ENCODE results near the gene SMYD2. TPM values are rescaled to one million over a fixed set of nuclear protein-coding genes. Genes with fewer than 3 reads are reported as not detected.

Gene SMYD2
- total RNA-seq, 2 experiments from 2014 or later = 17.1 to 17.6 TPM

DNA sequence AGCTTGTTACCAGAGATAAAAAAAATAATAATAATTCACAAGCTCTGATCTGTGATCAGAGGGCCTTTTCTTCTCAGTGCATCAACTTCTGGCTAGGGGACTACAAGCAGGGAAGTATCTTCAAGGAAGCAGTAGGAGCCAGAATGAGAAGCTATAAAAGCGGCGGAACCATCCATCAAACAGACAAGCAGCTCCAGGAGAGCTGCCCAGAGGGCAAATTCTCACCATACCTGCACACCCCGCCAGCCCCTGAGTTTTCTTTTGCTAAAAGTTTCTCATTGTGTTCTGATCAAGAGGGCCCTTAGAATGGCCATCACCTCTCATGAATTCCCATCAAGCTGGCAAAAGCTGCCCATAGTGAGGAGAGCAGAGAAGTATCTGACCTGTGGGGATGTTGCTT is 99.4 kb downstream of the SMYD2 start:
- H3K4me3 Mint-ChIP-seq = no peak overlapping the region
- intact Hi-C loops (cut with DNase I, micrococcal nuclease) = no loop called here
- Histone ChIP-seq H3K27me3 (ENCODE audit: control insufficient read depth in 1 of 2, insufficient read depth in 2 of 2, low read length in 2 of 2) (no peaks in the 10 kb centered on the region), H3K4me1 (ENCODE audit: insufficient read depth, low read length) (no peaks in the 10 kb centered on the region), H3K36me3 (ENCODE audit: insufficient read depth, low read length) (no peaks in the 10 kb centered on the region), H3K9me3 (ENCODE audit: control insufficient read depth in 1 of 2, insufficient read depth in 1 of 2, low read length in 2 of 2) (peaks cover 0 to 8% of the 10 kb centered on the region in 2 experiments), H3K27ac (ENCODE audit: low read depth in 1 of 2, low read length in 2 of 2) (no peak overlapping the region), H3K4me3 (ENCODE audit: low read length) (no peak overlapping the region)
- H3K27ac Mint-ChIP-seq = no peak overlapping the region
- TF ChIP-seq CTCF (IDR thresholded peaks at IDR 0.05) = no peak
- DNase-seq (no peak), ATAC-seq (ENCODE audit: poor library complexity) (no peak)
- POLR2A ChIA-PET = no interaction called here
- no peaks in the 10 kb centered on the region for H3K27me3 Mint-ChIP-seq
- H3K9me3 Mint-ChIP-seq = no peaks in the 10 kb centered on the region
- no peaks in the 10 kb centered on the region for H3K4me1 Mint-ChIP-seq (ENCODE audit: low read depth)
- no peaks in the 10 kb centered on the region for H3K36me3 Mint-ChIP-seq (ENCODE audit: low read depth)
- CTCF ChIA-PET = no interaction called here

DNA sequence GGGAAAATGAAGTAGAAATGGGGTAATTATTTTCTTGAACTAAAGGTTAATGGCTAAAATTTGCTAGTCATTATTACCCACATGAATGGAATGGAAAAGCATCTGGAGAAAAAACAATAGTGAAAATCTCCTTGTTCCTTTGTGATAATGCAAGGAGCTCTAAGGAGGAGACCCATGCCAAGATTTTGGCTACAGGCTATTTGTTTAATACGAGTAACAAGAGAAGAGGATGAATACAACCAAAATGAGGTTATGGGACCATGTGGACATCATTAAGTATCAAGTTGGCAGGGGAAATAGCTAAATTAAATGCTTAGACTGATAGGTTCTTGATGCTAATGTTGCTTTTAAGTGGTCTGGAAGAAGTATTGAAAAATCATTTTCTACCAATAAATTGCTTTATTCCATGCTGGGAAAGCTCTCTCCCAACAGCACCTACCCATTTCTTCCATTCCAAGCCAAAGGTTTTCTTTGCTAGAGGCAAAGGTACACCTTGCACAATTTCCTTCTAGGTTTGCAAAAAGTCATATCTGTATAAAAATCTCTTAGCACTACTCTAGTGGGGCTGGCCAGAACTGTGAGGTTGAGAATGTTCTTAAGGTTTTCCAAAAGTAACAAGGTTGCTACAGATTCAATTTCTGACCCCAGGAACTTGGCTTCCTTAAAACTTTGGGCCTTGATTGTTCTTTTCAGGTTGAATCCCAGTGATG is 100.2 kb downstream of the SMYD2 start:
- H3K27me3 Mint-ChIP-seq = no peaks in the 10 kb centered on the region
- Histone ChIP-seq H3K4me1 (ENCODE audit: insufficient read depth, low read length) (no peaks in the 10 kb centered on the region), H3K27me3 (ENCODE audit: control insufficient read depth in 1 of 2, insufficient read depth in 2 of 2, low read length in 2 of 2) (no peaks in the 10 kb centered on the region), H3K9me3 (ENCODE audit: control insufficient read depth in 1 of 2, insufficient read depth in 1 of 2, low read length in 2 of 2) (peaks cover 0 to 8% of the 10 kb centered on the region in 2 experiments), H3K36me3 (ENCODE audit: insufficient read depth, low read length) (no peaks in the 10 kb centered on the region), H3K4me3 (ENCODE audit: low read length) (no peak overlapping the region), H3K27ac (ENCODE audit: low read depth in 1 of 2, low read length in 2 of 2) (no peak overlapping the region)
- H3K4me3 Mint-ChIP-seq = no peak overlapping the region
- H3K9me3 Mint-ChIP-seq = no peaks in the 10 kb centered on the region
- intact Hi-C loops (cut with DNase I, micrococcal nuclease) = no loop called here
- no peak overlapping the region for H3K27ac Mint-ChIP-seq
- DNase-seq (no peak), ATAC-seq (ENCODE audit: poor library complexity) (no peak)
- ChIA-PET CTCF (no interaction called here), POLR2A (no interaction called here)
- no peaks in the 10 kb centered on the region for H3K4me1 Mint-ChIP-seq (ENCODE audit: low read depth)
- H3K36me3 Mint-ChIP-seq (ENCODE audit: low read depth) = no peaks in the 10 kb centered on the region
- no peak for TF ChIP-seq CTCF (IDR thresholded peaks at IDR 0.05)

DNA sequence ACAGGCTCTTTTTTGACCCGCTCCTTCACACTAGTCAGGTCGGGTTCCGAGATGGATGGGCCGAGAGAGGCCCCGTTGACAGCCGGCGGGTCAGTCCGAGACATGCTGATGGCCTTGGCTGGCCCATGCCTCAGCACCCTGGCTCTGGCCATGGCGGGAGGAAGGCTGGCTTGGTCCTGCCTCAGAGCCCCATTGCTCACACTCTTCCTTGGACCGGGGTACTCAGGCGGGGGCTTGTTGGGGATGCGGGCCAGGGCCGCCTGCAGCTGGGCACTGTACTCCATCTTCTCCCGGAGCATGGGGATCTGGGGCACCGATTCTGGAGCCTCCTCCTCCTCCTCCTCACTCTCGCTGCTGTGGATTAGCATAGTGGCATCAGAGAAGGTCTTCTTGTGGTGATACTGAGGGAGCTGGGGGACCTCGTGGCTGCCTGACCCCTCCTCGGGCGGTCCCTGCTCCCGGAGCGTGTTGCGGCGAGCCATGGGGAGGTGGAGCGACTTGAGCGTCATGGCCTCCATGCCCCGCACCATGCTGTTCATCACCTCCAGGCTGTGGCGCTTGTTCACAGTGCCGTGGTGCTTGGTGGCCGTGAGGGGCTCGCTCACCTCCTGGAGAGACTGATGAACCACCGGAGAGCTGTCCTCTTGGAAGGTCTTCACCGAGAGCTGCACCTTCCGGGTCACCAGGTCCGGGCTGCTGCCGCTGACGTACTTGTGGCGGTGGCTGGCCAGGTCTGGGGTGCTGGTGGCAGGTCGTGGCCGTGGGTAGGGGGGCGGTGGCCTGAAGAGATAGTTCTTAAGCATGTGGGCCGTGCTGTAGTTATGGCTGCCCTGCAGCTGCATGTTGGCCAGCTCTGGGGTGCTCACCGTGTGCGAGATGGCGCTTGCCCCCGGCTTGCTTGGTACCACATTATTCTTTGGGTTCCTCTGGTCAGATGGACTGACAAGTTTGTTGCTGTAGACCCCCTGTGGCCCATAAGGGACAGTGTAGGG is 102.7 kb downstream of the SMYD2 start:
- H3K27ac ChIP-seq (ENCODE audit: low read depth in 1 of 2, low read length in 2 of 2) = no peak overlapping the region
- Mint-ChIP-seq H3K27me3 (no peaks in the 10 kb centered on the region), H3K27ac (no peak overlapping the region), H3K4me3 (no peak overlapping the region), H3K36me3 (ENCODE audit: low read depth) (no peaks in the 10 kb centered on the region), H3K4me1 (ENCODE audit: low read depth) (no peaks in the 10 kb centered on the region), H3K9me3 (no peaks in the 10 kb centered on the region)
- ATAC-seq (ENCODE audit: poor library complexity) (no peak), DNase-seq (peak in 1 of 14 experiments; percentile 5)
- H3K9me3 ChIP-seq (ENCODE audit: control insufficient read depth in 1 of 2, insufficient read depth in 1 of 2, low read length in 2 of 2) = peaks cover 0 to 8% of the 10 kb centered on the region in 2 experiments
- POLR2A ChIA-PET = no interaction called here
- H3K27me3 ChIP-seq (ENCODE audit: control insufficient read depth in 1 of 2, insufficient read depth in 2 of 2, low read length in 2 of 2) = no peaks in the 10 kb centered on the region
- no peak for TF ChIP-seq CTCF (IDR thresholded peaks at IDR 0.05)
- no peaks in the 10 kb centered on the region for H3K4me1 ChIP-seq (ENCODE audit: insufficient read depth, low read length)
- CTCF ChIA-PET = no interaction called here
- intact Hi-C loops (cut with DNase I, micrococcal nuclease) = no loop called here
- no peak overlapping the region for H3K4me3 ChIP-seq (ENCODE audit: low read length)
- H3K36me3 ChIP-seq (ENCODE audit: insufficient read depth, low read length) = no peaks in the 10 kb centered on the region
